Left cardiac atrium (tissue), 4 donors: Measurements from ENCODE around the gene SNX25. TPM values are rescaled to one million over a fixed set of nuclear protein-coding genes. Genes with fewer than 3 reads are reported as not detected.
"Not testable (repeated sequence)": the region's sequence is repeated elsewhere in the genome, so short reads cannot be mapped to it uniquely, and the experiment has no call there.

Source experiments
- ATAC-seq, 2 donors: fragments of 200-7000 bp; cut with Tn5 transposase; one replicate each; pipeline ENCODE4 v1.9.1; 2020; ENCODE audit warnings: mild to moderate bottlenecking in 2 of 2, moderate library complexity in 2 of 2
- DNase-seq: peaks from one replicate; pipeline ENCODE4 v3.0.0-alpha.2; 2020
- intact Hi-C, 2 donors: fragments of 100-400 bp; cut with DNase I; formaldehyde crosslinking; loops; one replicate each; pipeline versions ENCODE4 v1.14.1 to v1.15.1; 2022 to 2023
- total RNA-seq, 2 donors: library from RNA; stranded (reverse); fragmentation: NEBNext Ultra II Directional; extraction: Animal tissue kit (Norgen Biotek cat#: 25700); gene quantifications; one replicate each; pipeline ENCODE4 v1.2.1, GENCODE V29; 2021
- donor health status: DM: no; HTN: yes; CAD: no.
- donor health status: DM: no; HTN: yes; CAD: no; lungs with severe emphysema.
- donor health status: DM: yes; HTN: yes; CAD: no.
- donor health status: Dilated cardiomyopathy.

Gene SNX25
- total RNA-seq, 2 donors from 2014 or later: 15.4 to 16.6 TPM

DNA sequence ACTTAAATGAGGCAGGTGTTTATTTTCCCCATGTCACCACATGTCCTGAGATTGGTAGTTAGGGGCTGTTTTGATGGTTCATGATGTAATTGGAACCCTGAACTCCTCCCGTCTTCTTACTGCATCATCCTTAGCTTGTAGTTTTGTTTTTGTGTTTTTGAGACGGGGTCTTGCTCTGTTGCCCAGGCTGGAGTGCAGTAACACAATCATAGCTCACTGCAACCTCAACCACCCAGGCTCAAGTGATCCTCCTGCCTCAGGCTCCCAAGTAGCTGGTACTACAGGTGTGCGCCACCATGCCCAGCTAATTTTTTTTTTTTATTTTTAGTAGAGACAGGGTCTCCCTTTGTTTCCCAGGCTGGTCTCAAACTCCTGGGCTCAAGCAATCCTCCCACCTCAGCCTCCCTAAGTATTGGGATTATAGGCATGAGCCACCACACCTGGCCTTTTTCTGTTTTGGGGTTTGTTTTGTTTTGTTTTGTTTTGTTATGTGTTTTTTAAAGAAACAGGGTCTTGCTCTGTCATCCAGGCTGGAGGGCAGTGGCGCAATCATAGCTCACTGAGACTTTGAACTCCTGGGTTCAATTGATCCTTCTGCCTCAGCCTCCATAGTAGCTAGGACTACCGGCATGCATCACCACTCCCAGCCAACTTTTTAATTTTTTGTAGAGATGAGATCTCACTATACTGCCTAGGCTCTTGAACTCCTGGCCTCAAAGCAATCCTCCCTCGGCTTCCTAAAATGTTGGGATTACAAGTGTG is 76.4 kb downstream of the SNX25 start:
- ATAC-seq (no peak), DNase-seq (no peak)
- intact Hi-C loops: no loop called here

DNA sequence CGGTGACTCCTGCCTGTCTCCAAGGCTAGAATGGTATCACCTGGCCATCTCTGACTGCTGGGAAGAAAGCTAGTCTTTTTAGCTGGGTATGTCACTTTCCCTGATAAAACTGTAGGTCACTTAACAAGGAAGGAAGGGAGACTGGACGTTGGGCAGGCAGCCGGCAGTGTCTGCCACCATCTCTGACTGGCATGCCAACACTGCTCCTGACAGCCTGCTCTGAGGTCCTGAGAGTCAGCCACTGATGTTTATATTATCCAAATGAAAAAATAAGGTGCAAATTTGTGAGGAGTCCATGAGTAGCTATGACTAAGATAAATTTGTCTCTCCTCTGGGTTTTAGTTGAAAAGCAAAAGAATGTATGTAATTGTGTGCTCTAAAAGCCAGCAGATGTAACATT is 77.2 kb downstream of the SNX25 start:
- DNase-seq (no peak), ATAC-seq (peak; percentile 53 to 60)
- intact Hi-C loops: no loop called here

DNA sequence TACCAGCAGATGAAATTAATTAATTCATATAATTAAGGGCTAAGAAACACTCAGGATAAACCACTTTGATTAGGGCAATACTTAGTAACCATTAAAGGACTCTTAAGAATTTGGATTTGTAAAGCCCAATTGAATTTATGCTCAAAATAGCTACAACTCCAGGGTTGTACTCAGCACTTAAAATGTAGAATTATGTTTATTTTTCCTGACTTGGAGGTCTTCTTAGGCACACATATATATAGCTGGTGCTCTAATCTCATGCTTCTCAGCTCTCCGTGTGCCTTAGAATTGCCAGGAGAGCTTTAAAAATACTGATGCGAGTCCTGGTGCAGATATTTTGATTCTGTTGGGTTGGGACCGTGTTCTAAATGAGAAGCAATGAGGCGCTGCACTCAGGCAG is 77.6 kb downstream of the SNX25 start:
- no peak for ATAC-seq
- DNase-seq: no peak
- intact Hi-C loops: no loop called here

DNA sequence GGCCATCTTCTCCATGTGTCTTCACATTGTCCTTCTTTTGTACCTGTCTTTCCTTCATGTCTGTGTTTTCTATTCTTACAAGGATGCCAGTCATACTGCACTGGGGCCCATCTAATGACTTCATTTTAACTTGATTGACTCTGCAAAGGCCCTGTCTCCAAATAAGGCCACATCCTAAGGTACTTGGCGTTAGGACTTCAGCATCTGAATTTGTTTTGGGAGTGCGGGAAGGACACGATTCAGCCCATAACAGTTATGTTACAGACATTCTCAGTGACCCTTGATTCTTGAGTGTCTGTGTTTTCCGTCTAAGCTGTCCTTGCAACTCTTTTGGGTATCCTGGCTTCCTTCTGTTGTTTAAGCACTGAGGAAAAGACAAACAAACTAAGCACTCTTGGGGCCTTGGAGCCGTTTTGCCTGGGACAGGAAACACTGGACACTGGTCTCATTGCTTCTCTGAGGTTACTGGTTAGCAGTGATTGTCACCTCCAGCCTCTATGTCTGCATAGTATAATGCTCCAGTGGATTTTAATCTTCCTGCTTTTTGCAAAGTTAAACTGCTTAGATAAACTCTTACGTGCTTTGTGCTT is 80.7 kb downstream of the SNX25 start:
- ATAC-seq: no peak
- DNase-seq: no peak
- intact Hi-C loops: no loop called here

DNA sequence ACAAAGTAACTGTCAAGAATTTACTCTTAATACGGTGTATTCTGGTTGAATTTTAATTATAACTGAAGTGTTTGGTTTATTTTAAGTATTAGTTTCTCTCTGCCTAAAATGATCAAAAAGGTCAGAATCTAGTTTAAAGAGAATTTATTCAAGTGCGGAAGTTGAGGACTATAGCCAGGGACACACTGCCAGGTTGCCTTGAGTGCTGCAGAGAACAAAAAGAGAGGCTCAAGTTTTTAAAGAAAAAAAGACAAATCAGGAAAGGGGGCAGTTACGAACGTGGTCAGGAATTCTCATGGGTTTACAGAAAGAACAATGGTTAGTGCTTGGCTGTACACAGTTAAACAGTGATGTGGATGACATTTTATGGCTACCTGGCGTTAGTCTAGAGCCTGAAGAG is 81.3 kb downstream of the SNX25 start:
- no peak for ATAC-seq
- intact Hi-C loops: no loop called here
- DNase-seq: no peak

DNA sequence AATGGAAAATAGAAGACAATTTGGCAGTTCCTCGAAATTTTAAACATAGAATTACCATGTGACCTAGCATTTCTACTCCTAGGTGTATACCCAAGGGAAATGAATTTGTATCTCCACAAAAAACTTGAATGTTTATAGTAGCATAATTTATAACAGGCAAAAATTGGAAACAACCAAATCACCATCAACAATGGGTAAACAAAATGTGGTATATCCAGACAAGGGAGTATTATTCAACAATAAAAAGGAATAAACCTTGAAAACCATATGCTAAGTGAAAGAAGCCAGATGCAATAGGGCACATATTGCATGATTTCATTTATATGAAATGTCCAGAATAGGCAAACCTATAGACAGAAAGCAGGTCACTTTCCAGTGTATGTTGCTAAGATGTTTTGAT is 83.8 kb downstream of the SNX25 start:
- intact Hi-C loops: no loop called here
- ATAC-seq (no peak), DNase-seq (no peak)

DNA sequence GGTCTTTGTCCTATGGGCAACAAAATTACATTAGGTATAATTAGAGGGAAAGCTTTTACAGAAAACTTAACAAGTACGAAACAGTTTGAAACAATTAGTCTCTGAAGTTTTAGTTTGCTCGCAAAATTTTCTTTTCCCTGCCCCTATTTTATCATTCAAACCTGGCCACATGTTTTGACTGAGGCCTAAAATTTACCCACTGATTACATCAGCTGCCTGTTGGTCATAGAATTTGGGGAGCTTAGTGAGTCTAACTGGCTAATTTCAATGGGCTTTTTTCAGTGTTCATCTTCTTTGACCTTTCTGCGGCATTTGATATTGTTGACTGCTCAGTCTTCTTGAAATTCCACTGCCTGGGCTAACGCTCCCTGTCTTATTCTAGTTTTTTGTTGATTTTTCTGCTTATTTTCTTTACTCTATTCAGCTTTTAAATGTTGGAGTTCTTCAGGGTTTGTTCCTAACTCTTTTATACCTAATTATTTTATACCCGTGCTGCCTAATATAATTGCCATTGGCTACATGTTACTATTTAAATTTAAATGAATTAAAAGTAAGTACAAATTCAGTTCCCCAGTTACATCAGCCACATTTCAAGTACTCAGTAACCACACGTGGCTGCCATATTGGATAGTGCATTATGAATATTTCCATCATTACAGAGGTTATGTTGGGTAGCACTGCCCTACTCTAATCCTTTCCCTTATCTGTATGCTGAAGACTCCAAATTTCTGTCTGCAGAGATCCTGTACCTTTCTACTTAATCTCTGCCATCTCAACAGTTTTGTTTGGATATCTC is 87.5 kb downstream of the SNX25 start:
- DNase-seq (no peak), ATAC-seq (no peak)
- intact Hi-C loops: no loop called here

DNA sequence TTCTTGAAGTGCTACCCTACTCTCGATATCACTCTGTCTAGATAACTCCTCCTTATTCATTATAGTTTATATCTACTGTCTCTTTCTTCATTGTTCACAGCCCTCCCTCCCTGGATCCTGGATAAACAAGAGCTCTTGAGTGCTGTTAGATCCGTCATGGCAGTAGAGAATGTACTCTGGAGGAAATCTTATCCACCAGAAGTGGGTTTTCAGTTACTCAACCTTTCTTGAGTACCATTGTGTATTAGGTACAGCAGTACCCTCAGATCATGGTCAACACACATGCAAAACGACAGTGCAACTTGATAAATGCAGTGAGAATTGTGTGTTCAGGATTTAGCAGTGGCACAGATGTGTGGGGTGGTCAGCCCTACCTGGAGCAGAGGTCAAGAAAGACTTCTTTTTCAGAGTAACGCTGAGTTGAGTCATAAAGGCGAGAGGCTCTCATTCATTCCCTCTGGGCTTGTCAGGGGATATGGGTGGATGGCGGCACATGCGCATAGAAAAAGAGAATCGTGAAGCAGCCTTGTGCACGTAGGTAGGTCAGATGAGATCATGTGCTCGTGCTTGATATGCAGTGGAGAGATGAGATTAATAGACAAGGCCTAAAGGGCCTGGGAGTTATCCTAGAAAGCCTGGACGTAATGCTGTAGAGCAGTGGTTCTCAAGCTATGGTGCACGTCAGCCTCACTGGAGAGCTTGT is 89.5 kb downstream of the SNX25 start:
- intact Hi-C loops: no loop called here
- ATAC-seq (no peak), DNase-seq (no peak)

DNA sequence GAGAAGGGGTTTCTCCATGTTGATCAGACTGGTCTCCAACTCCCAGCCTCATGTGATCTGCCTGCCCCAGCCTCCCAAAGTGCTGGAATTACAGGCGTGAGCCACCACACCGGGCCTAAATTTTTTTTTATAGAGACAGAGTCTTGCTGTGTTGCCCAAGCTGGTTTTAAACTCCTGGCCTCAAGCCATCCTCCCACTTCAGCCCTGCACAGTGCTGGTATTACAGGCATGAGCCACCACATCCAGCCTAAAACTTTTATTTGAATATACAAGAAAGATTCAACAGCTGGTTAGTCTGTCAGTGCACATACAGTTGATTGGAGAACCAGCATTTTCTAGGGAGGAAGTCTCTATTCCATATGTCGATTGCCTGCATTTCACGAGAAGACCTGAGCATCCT is 95.1 kb downstream of the SNX25 start:
- ATAC-seq (peak in 1 of 2 donors; percentile 13), DNase-seq (no peak)

DNA sequence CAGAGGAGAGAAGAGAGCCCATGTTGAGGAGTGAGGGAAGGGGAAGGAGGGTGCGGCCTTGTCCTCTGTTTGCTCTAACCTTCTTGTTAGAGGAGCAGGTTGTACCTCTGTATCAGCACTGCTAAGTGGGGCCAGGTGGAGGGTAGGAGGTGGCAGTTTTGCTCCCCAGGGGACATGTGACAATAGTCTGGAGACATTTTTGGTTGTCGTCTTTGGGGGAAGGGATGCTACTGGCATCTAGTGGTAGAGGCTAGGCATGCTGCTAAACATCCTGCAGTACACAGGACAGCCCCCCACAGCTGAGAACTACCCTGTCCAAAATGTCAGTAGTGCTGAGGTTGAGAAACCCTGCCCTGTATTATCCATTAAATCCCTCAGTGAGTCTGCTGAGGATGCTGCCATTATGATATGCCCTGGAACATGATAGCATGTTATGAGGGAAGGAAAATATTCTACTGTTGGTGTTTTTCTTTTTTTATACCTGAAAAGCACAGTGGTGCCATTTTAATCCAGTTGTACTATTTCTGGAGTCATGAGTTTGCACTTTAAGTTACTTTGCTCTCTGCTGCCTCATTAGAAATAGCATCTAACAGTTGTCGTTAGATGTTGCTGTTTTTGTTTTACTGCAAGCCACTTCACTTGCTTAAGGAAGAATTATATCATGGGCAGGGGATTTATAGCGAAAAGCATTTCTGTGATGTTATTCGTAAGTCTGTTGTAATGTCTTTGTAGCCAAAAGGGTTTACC is 95.7 kb downstream of the SNX25 start:
- intact Hi-C loops: no loop called here
- DNase-seq (no peak), ATAC-seq (peak; percentile 47 to 61)

More for the DNA sequence above, 95.1 kb downstream of the SNX25 start:
- intact Hi-C loops: no loop called here

DNA sequence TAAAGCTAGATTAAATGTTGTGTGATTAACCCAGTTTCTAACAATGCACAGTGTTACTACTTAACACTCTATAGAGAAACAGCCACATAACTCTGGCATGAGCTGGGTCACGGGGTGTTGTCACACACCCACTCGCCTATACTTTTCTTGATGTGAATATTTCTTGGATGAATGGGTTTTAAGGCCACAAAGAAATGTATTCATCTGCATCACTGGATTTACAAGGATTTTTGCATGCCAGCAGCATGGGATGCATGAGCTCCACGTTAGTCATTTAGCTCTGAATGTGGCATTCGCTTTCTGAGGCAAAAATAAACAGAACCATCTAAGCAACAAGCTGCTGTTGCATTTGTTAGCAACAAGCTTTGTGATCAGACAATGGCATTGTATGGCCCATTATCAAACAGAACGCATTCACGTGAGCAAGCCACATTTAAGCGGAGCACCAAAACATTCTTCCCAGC is 96.6 kb downstream of the SNX25 start:
- DNase-seq: no peak
- ATAC-seq: no peak
- intact Hi-C loops: no loop called here

DNA sequence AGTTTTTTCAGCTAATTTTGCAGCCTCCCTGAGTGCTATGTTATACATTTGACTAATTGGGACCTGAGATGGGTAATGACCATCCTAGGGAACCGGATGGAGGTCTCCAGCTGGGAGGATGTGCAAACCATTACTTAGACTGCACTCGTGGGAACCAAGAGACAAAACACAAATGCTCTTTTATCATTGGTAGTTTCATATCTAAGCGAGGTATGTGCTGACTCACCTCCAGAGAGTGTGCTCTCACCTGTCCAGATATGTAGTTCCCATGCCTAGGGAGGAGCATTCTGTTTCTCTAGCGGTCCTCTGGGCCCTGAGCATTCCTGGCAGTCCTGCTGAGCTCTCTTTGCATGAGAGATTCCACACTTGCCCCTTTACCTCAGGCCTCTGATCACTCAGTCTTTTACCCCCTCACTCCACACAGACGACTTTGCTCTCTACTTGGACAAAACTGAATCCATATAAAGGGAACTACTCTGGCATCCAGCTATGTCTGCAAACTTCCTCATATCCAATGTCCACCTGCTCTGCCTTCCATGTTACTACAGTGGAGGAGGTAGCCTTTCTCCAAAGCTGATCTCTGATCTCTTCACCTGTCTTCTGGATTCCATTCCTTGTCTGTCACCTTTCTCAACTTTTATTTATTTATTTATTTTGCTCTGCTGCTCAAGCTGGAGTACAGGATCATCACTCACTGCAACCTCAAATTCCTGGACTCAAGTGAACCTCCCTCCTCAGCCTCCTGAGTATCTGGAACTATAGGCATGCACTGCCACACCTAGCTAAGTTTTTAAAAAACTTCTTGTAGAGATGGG is 97.9 kb downstream of the SNX25 start:
- DNase-seq (no peak), ATAC-seq (peak in 1 of 2 donors; percentile 61)

DNA sequence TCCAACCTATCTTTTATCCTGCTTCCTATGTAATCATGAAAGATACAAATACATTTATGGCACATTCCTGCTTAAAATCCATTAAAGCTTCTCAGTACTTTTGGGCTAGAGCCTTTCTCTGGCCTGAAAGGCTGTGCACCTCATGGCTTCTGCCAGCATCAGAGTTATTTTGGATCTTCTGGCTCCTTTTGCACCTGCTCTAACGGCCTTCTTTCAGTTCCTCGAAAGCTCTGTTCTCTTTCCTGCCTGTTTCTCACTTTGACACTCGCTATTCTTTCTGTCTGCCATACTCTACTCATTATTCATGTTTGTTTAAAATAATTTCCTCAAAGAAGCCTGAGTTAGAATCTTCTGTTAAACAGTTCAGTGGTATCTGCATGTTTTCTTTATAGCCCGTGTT is 100.4 kb downstream of the SNX25 start:
- intact Hi-C loops: no loop called here
- ATAC-seq (no peak), DNase-seq (no peak)

More for the DNA sequence above, 97.9 kb downstream of the SNX25 start:
- intact Hi-C loops: no loop called here

DNA sequence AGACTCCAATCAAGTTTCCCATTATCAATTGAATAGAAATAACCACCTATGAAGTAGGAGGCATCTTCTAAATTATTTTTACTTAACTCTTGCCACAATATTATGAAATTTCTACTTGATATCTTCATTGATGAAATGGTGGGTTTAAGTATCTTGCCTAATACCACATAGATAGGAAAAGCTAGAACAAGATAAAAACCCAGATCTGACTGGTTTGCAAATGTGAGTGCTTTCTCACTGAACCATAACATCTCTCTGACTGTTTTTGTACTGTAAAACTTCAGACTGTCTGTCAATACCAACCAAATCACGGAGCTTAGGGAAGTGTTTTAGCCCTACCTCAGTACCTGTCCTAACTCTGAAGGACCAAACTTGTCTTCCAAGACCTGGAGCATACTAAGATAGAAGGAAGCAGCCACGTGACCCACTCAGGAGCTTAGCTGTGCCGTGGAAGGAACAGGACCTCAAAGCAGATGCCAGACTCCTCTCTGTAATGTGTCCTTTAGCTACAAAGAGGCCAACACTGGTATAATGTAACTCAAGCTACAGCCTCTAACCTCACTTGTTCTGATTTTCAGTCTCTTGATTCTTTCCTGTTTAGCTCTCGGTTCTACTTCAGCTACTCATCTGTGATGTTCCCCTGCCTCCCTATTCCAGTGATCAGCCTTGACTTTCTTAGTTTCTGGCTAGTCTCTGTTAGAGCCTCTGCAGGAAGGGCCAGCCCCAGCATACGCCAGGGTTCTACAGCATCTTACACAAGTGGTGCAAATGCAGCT is 101.9 kb downstream of the SNX25 start:
- ATAC-seq: no peak
- intact Hi-C loops: no loop called here
- DNase-seq: no peak

DNA sequence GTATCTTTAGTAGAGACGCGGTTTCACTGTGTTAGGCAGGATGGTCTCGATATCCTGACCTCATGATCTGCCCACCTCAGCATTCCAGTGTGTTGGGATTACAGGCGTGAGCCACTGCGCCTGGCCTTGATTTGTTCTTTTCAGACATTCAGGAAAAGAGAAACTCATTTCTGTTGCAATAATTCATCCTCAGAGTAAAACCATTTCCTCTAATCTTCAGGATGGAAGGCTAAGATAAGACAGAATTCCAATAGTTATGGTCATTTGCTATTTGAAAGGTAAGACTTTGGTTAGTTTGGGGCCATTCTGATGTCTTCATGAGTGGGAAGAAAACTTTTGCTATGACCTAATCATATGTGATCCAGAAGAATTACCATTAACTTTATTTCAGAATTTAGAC is 103.3 kb downstream of the SNX25 start:
- DNase-seq: no peak
- intact Hi-C loops: no loop called here
- no peak for ATAC-seq

DNA sequence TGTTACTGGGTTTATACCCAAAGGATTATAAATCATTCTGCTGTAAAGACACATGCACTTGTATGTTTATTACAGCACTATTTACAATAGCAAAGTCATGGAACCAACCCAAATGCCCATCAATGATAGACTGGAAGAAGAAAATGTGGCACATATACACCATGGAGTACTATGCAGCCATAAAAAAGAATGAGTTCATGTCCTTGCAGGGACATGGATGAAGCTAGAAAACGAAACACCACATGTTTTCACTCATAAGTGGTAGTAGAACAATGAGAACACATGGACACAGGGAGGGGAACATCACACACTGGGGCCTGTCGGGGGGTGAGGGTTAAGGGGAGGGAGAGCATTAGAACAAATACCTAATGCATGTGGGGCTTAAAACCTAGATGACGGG is 108.1 kb downstream of the SNX25 start:
- intact Hi-C loops, DNase-seq, ATAC-seq: not testable (repeated sequence)

DNA sequence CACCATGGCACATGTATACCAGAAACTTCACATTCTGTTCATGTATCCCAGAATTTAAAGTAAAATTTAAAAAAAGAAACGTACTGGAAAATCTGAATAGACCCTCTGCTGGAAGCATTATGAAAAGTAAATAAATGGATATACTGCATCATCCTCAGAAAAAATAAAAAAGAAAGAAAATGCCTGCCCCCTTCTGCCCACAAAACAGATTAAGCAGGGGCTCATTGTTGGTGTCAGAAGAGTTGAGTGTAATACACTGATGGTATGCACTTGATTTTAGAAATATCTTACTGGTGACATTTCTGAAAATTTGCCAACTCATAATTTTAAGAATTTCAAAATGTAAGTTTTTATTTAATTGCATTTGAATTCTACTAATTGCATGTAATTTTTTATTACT is 108.5 kb downstream of the SNX25 start:
- intact Hi-C loops: no loop called here
- ATAC-seq: no peak
- DNase-seq: no peak
